ENCODE results near the gene KLHL24. TPM values are rescaled to one million over a fixed set of nuclear protein-coding genes. Genes with fewer than 3 reads are reported as not detected.

The KLHL24 gene
- total and polyA plus RNA-seq, 2 of the 13 experiments (the other 11 are each of a cell fraction or from before 2014, with no cell fraction given): 6.9 to 15.7 TPM

DNA sequence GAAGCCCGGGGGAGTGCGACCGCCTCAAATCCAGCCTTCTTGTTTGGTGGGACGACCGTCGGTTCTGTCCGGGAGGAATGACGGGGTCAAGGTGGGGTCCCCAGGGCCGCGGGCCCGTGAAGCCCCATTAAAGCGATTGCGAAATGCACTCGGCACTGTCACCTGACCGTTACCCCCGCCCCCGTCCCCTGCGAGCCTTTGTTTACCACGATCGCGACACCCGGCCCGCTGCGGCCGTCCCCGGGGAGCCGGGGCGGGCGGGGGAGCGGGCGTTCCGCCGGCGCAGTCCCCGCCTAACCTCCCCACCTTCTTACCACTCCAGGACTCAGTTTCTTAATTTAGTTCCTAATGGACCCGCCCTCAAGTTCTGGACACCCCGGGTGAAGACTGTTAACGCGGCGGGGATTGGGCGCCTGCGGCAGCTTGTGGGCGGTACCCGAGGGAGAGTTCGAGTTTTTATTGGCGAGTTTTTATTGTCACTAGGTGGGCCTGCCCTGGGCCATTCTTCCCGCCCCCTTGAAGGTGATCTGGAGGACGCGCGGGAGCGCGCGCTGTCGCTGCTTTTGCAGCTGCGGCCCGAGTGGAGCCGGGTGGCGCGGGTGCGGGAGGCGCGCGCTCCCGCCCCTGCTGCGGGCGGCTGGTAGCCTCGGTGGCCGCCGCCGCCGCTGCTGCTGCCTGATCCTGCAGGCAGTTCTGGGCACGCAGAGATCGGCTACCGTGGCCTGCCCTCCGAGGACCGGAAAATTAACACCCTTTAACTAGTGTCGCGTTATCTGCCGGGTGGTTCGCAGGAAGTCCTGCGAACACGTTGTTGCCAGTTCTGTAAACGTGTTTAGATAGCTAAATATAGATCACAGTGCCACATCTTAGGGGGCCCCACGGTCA lies 1.0 kb downstream of the KLHL24 start (continued):
- TF ChIP-seq, protein P1, sequence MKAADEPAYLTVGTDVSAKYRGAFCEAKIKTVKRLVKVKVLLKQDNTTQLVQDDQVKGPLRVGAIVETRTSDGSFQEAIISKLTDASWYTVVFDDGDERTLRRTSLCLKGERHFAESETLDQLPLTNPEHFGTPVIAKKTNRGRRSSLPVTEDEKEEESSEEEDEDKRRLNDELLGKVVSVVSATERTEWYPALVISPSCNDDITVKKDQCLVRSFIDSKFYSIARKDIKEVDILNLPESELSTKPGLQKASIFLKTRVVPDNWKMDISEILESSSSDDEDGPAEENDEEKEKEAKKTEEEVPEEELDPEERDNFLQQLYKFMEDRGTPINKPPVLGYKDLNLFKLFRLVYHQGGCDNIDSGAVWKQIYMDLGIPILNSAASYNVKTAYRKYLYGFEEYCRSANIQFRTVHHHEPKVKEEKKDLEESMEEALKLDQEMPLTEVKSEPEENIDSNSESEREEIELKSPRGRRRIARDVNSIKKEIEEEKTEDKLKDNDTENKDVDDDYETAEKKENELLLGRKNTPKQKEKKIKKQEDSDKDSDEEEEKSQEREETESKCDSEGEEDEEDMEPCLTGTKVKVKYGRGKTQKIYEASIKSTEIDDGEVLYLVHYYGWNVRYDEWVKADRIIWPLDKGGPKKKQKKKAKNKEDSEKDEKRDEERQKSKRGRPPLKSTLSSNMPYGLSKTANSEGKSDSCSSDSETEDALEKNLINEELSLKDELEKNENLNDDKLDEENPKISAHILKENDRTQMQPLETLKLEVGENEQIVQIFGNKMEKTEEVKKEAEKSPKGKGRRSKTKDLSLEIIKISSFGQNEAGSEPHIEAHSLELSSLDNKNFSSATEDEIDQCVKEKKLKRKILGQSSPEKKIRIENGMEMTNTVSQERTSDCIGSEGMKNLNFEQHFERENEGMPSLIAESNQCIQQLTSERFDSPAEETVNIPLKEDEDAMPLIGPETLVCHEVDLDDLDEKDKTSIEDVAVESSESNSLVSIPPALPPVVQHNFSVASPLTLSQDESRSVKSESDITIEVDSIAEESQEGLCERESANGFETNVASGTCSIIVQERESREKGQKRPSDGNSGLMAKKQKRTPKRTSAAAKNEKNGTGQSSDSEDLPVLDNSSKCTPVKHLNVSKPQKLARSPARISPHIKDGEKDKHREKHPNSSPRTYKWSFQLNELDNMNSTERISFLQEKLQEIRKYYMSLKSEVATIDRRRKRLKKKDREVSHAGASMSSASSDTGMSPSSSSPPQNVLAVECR (CRISPR knock-in tag; IDR thresholded peaks at IDR 0.05; ENCODE audit: borderline replicate concordance): no peak; the same call in 1 of the 2 replicates
- peak; percentile 49 for TF ChIP-seq RBM39 (IDR thresholded peaks at IDR 0.05; ENCODE audit: low read depth, low read length, poor library complexity, severe bottlenecking)
- TF ChIP-seq ZFX (CRISPR knock-in tag; IDR thresholded peaks at IDR 0.05; ENCODE audit: low read depth): peak; percentile 64
- no peak for TF ChIP-seq RFXANK (CRISPR knock-in tag; IDR thresholded peaks at IDR 0.05)
- TF ChIP-seq ZMAT3 (CRISPR knock-in tag; conservative IDR thresholded peaks at IDR 0.05): no peak
- TF ChIP-seq, protein P2, sequence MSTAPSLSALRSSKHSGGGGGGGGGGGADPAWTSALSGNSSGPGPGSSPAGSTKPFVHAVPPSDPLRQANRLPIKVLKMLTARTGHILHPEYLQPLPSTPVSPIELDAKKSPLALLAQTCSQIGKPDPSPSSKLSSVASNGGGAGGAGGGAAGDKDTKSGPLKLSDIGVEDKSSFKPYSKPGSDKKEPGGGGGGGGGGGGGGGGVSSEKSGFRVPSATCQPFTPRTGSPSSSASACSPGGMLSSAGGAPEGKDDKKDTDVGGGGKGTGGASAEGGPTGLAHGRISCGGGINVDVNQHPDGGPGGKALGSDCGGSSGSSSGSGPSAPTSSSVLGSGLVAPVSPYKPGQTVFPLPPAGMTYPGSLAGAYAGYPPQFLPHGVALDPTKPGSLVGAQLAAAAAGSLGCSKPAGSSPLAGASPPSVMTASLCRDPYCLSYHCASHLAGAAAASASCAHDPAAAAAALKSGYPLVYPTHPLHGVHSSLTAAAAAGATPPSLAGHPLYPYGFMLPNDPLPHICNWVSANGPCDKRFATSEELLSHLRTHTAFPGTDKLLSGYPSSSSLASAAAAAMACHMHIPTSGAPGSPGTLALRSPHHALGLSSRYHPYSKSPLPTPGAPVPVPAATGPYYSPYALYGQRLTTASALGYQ (CRISPR knock-in tag; IDR thresholded peaks at IDR 0.05): 0 out of 2 replicates have a peak, but pooled peaks have one; percentile 30
- no peak for TF ChIP-seq ZNF552 (CRISPR knock-in tag; IDR thresholded peaks at IDR 0.05; ENCODE audit: borderline replicate concordance)
- no peak for TF ChIP-seq NR2F6 (IDR thresholded peaks at IDR 0.05)
- 0 out of 2 replicates have a peak, but pooled peaks have one; percentile 12 for TF ChIP-seq NR2F6 (CRISPR knock-in tag; IDR thresholded peaks at IDR 0.05)
- TF ChIP-seq, protein P3, sequence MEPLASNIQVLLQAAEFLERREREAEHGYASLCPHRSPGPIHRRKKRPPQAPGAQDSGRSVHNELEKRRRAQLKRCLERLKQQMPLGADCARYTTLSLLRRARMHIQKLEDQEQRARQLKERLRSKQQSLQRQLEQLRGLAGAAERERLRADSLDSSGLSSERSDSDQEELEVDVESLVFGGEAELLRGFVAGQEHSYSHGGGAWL (CRISPR knock-in tag; IDR thresholded peaks at IDR 0.05): peak; percentile 23; the same call in 1 of the 2 replicates
- no peak; the same call in 1 of the 2 replicates for TF ChIP-seq KMT2B (CRISPR knock-in tag; IDR thresholded peaks at IDR 0.05)
- no peak for TF ChIP-seq ARHGAP35 (CRISPR knock-in tag; IDR thresholded peaks at IDR 0.05; ENCODE audit: borderline replicate concordance)
- TF ChIP-seq, protein P4, sequence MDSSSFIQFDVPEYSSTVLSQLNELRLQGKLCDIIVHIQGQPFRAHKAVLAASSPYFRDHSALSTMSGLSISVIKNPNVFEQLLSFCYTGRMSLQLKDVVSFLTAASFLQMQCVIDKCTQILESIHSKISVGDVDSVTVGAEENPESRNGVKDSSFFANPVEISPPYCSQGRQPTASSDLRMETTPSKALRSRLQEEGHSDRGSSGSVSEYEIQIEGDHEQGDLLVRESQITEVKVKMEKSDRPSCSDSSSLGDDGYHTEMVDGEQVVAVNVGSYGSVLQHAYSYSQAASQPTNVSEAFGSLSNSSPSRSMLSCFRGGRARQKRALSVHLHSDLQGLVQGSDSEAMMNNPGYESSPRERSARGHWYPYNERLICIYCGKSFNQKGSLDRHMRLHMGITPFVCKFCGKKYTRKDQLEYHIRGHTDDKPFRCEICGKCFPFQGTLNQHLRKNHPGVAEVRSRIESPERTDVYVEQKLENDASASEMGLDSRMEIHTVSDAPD (CRISPR knock-in tag; IDR thresholded peaks at IDR 0.05): no peak
- TF ChIP-seq ZNF24 (IDR thresholded peaks at IDR 0.05): no peak
- TF ChIP-seq XRCC5 (optimal IDR thresholded peaks at IDR 0.05; ENCODE audit: low read length): peak; percentile 84
- TF ChIP-seq KAT8 (CRISPR knock-in tag; IDR thresholded peaks at IDR 0.05): 0 out of 2 replicates have a peak, but pooled peaks have one; percentile 19
- no peak for TF ChIP-seq ZBTB7A (CRISPR knock-in tag; IDR thresholded peaks at IDR 0.05)
- no peak for TF ChIP-seq EED (CRISPR knock-in tag; IDR thresholded peaks at IDR 0.05)
- TF ChIP-seq ZNF777 (CRISPR knock-in tag; IDR thresholded peaks at IDR 0.05): 0 out of 2 replicates have a peak, but pooled peaks have one; percentile 33
- TF ChIP-seq PITX1 (CRISPR knock-in tag; IDR thresholded peaks at IDR 0.05): no peak; the same call in 1 of the 2 replicates
- TF ChIP-seq ZNF331 (CRISPR knock-in tag; IDR thresholded peaks at IDR 0.05): no peak
- TF ChIP-seq ZNF251 (CRISPR knock-in tag; IDR thresholded peaks at IDR 0.05): no peak
- no peak for TF ChIP-seq PRMT3 (CRISPR knock-in tag; IDR thresholded peaks at IDR 0.05; ENCODE audit: borderline replicate concordance, low read depth)

Measured in HepG2 (cell line).